IMR-90 (cell line): ENCODE data around the gene SEMA4D.

Source experiments
- CTCF ChIP-seq: conservative IDR thresholded peaks from 2 replicates; pipeline ENCODE4 v1.5.1; 2012; ENCODE audit warnings: mild to moderate bottlenecking, low read depth, low read length, improper control_type of control experiment
- MXI1 ChIP-seq: IDR thresholded peaks from 2 replicates; pipeline ENCODE4 v1.6.1; 2012; ENCODE audit warnings: low read depth, mild to moderate bottlenecking, low read length, moderate library complexity, borderline replicate concordance
- POLR2A ChIP-seq: IDR thresholded peaks from 2 replicates; pipeline ENCODE4 v1.6.1; 2012; ENCODE audit warnings: mild to moderate bottlenecking, low read depth, low read length

GRCh38 chr9:89508951-89509615 is 11.2 kb upstream of the SEMA4D start:
- TF ChIP-seq CTCF (no peak), POLR2A (no peak), MXI1 (no peak)
